ENCODE results near the gene BICDL1. TPM values are rescaled to one million over a fixed set of nuclear protein-coding genes. Genes with fewer than 3 reads are reported as not detected.
A peak's percentile ranks its signal among the peaks of the same experiment; 100 is the strongest.

Gene BICDL1
- total and polyA plus RNA-seq, 7 donors, result 0.16 to 13.1 (median 1.4) TPM

- Histone ChIP-seq H3K4me3 (no peak overlapping the region), H3K4me1 (peaks cover 0 to 7% (median under 1%) of the 10 kb centered on the region in 4 donors), H3K27ac (no peak overlapping the region), H3K9me3 (no peaks in the 10 kb centered on the region), H3K36me3 (peaks cover 19 to 45% (median 32%) of the 10 kb centered on the region in 4 donors), H3K27me3 (no peaks in the 10 kb centered on the region)
- no peak for DNase-seq
- TF ChIP-seq POLR2AphosphoS5 (IDR thresholded peaks at IDR 0.05) (no peak), CTCF (IDR thresholded peaks at IDR 0.05) (no peak), EP300 (IDR thresholded peaks at IDR 0.05) (no peak), POLR2A (IDR thresholded peaks at IDR 0.05) (no peak)
- intact Hi-C loops (cut with DNase I), result no loop called here
- WGBS, 2 donors, result 91 to 94% methylated on average over 4 of the region's 4 CpGs
Measured at GRCh38 chr12:120125029-120125428, 136.0 kb downstream of the BICDL1 start.

- Histone ChIP-seq H3K27me3 (no peaks in the 10 kb centered on the region), H3K36me3 (peaks cover 21 to 55% (median 41%) of the 10 kb centered on the region in 4 donors), H3K4me3 (no peak overlapping the region), H3K4me1 (no peaks in the 10 kb centered on the region), H3K27ac (peak overlapping the region in 3 of 4 donors; percentile 9 to 41 (median 22)), H3K9me3 (no peaks in the 10 kb centered on the region)
- TF ChIP-seq POLR2AphosphoS5 (IDR thresholded peaks at IDR 0.05), result no peak
- no peak for TF ChIP-seq POLR2A (IDR thresholded peaks at IDR 0.05)
- no peak for TF ChIP-seq EP300 (IDR thresholded peaks at IDR 0.05)
- TF ChIP-seq CTCF (IDR thresholded peaks at IDR 0.05), result no peak
- intact Hi-C loops (cut with DNase I), result no loop called here
- 86 to 90% methylated on average over 6 of the region's 6 CpGs for WGBS, 2 donors
- no peak for DNase-seq
Measured at GRCh38 chr12:120125792-120126634, 137.0 kb downstream of the BICDL1 start.

GRCh38 chr12:120126635-120127005, 137.6 kb downstream of the BICDL1 start:
- Histone ChIP-seq H3K36me3 (peaks cover 24 to 61% (median 47%) of the 10 kb centered on the region in 4 donors), H3K27ac (peak overlapping the region in 3 of 4 donors; percentile 22 to 42 (median 28)), H3K4me3 (no peak overlapping the region), H3K9me3 (no peaks in the 10 kb centered on the region), H3K4me1 (no peaks in the 10 kb centered on the region), H3K27me3 (no peaks in the 10 kb centered on the region)
- DNase-seq, result peak; percentile 81
- WGBS, 2 donors, result 69 to 74% methylated on average over 2 of the region's 2 CpGs
- intact Hi-C loops (cut with DNase I), result no loop called here
- TF ChIP-seq POLR2AphosphoS5 (IDR thresholded peaks at IDR 0.05) (peak in 1 of 4 donors; percentile 49), POLR2A (IDR thresholded peaks at IDR 0.05) (no peak)

GRCh38 chr12:120130011-120130410, 141.0 kb downstream of the BICDL1 start:
- 95 to 96% methylated on average over 6 of the region's 6 CpGs for WGBS, 2 donors
- intact Hi-C loops (cut with DNase I), result no loop called here
- Histone ChIP-seq H3K4me1 (no peaks in the 10 kb centered on the region), H3K27ac (no peak overlapping the region), H3K27me3 (no peaks in the 10 kb centered on the region), H3K4me3 (no peak overlapping the region), H3K36me3 (peaks cover 50 to 95% (median 80%) of the 10 kb centered on the region in 4 donors), H3K9me3 (no peaks in the 10 kb centered on the region)
- no peak for TF ChIP-seq POLR2AphosphoS5 (IDR thresholded peaks at IDR 0.05)
- no peak for TF ChIP-seq POLR2A (IDR thresholded peaks at IDR 0.05)
- no peak for TF ChIP-seq EP300 (IDR thresholded peaks at IDR 0.05)
- no peak for TF ChIP-seq CTCF (IDR thresholded peaks at IDR 0.05)
- DNase-seq, result no peak

GRCh38 chr12:120131116-120131515, 142.1 kb downstream of the BICDL1 start:
- no peak overlapping the region for H3K4me3 ChIP-seq
- no peaks in the 10 kb centered on the region for H3K4me1 ChIP-seq
- H3K9me3 ChIP-seq, result no peaks in the 10 kb centered on the region
- H3K36me3 ChIP-seq, result peaks cover 60 to 100% (median 90%) of the 10 kb centered on the region in 4 donors
- no peak overlapping the region for H3K27ac ChIP-seq
- no peaks in the 10 kb centered on the region for H3K27me3 ChIP-seq
- intact Hi-C loops (cut with DNase I), result no loop called here
- no peak for DNase-seq
- WGBS, 2 donors, result 97% methylated on average over 15 of the region's 15 CpGs
- TF ChIP-seq CTCF (IDR thresholded peaks at IDR 0.05) (no peak), EP300 (IDR thresholded peaks at IDR 0.05) (no peak), POLR2A (IDR thresholded peaks at IDR 0.05) (no peak), POLR2AphosphoS5 (IDR thresholded peaks at IDR 0.05) (no peak)
